Muscle layer of colon (tissue), 2 donors: ENCODE measurements around the gene SPEF1.

Experiments used
- H3K27ac ChIP-seq: one replicate; pipeline ENCODE4 v1.7.0; 2013; ENCODE audit warnings: low read depth, mild to moderate bottlenecking, low read length, moderate library complexity
- H3K27me3 ChIP-seq, 2 donors: one replicate each; pipeline ENCODE4 v1.7.0; 2013; ENCODE audit warnings: low read length in 2 of 2, mild to moderate bottlenecking in 2 of 2; ENCODE audit not compliant: insufficient read depth in 2 of 2, control insufficient read depth in 1 of 2
- H3K36me3 ChIP-seq: one replicate; pipeline ENCODE4 v1.7.0; 2013; ENCODE audit warnings: mild to moderate bottlenecking, low read length; ENCODE audit not compliant: insufficient read depth
- H3K4me1 ChIP-seq: one replicate; pipeline ENCODE4 v1.7.0; 2013; ENCODE audit warnings: mild to moderate bottlenecking, low read length; ENCODE audit not compliant: insufficient read depth
- H3K4me3 ChIP-seq, 2 donors: one replicate each; pipeline ENCODE4 v1.7.0; 2013; ENCODE audit warnings: low read length in 2 of 2, low read depth in 1 of 2, mild to moderate bottlenecking in 1 of 2, moderate library complexity in 1 of 2
- H3K9ac ChIP-seq: one replicate; pipeline ENCODE4 v1.7.0; 2013; ENCODE audit warnings: low read length
- H3K9me3 ChIP-seq: one replicate; pipeline ENCODE4 v1.7.0; 2013; ENCODE audit warnings: mild to moderate bottlenecking, low read length
- donor health status: abdominal sarcoma.
- donor health status: Adenocarcinoma of cecum.

SPEF1 gene

GRCh38 chr20:3785240-3786125 lies 4.2 kb upstream of the SPEF1 start:
- Histone ChIP-seq H3K36me3 (no peaks in the 10 kb centered on the region), H3K27me3 (no peaks in the 10 kb centered on the region), H3K27ac (peak overlapping the region; percentile 78), H3K9me3 (no peaks in the 10 kb centered on the region), H3K4me1 (peaks cover 41% of the 10 kb centered on the region), H3K4me3 (peak overlapping the region; percentile 71 to 84), H3K9ac (peak overlapping the region; percentile 57)

- H3K4me3 ChIP-seq, result peak overlapping the region; percentile 71 to 84
- no peaks in the 10 kb centered on the region for H3K27me3 ChIP-seq
- H3K9me3 ChIP-seq, result no peaks in the 10 kb centered on the region
- H3K27ac ChIP-seq, result no peak overlapping the region
- H3K4me1 ChIP-seq, result peaks cover 41% of the 10 kb centered on the region
- H3K36me3 ChIP-seq, result no peaks in the 10 kb centered on the region
- peak overlapping the region; percentile 57 for H3K9ac ChIP-seq
These were observed 3.6 kb upstream of the SPEF1 start for GRCh38 chr20:3784863-3785239.

- peak overlapping the region; percentile 50 for H3K9ac ChIP-seq
- H3K4me1 ChIP-seq, result peaks cover 41% of the 10 kb centered on the region
- H3K4me3 ChIP-seq, result peak overlapping the region in 1 of 2 donors; percentile 84
These were observed 3.1 kb upstream of the SPEF1 start for GRCh38 chr20:3784216-3784853.

GRCh38 chr20:3783511-3784195 lies 2.4 kb upstream of the SPEF1 start:
- Histone ChIP-seq H3K9ac (no peak overlapping the region), H3K27me3 (no peaks in the 10 kb centered on the region), H3K36me3 (no peaks in the 10 kb centered on the region), H3K9me3 (no peaks in the 10 kb centered on the region), H3K4me3 (no peak overlapping the region), H3K27ac (no peak overlapping the region), H3K4me1 (peaks cover 41% of the 10 kb centered on the region)

More at GRCh38 chr20:3784216-3784853, 3.1 kb upstream of the SPEF1 start:
- Histone ChIP-seq H3K9me3 (no peaks in the 10 kb centered on the region), H3K36me3 (no peaks in the 10 kb centered on the region), H3K27ac (no peak overlapping the region), H3K27me3 (no peaks in the 10 kb centered on the region)

GRCh38 chr20:3783068-3783489 lies 1.8 kb upstream of the SPEF1 start:
- Histone ChIP-seq H3K27me3 (no peaks in the 10 kb centered on the region), H3K9ac (no peak overlapping the region), H3K27ac (no peak overlapping the region), H3K4me3 (no peak overlapping the region), H3K4me1 (peaks cover 47% of the 10 kb centered on the region), H3K36me3 (no peaks in the 10 kb centered on the region), H3K9me3 (no peaks in the 10 kb centered on the region)

- no peak overlapping the region for H3K9ac ChIP-seq
- peaks cover 47% of the 10 kb centered on the region for H3K4me1 ChIP-seq
- no peak overlapping the region for H3K27ac ChIP-seq
These were observed 1.3 kb upstream of the SPEF1 start for GRCh38 chr20:3782597-3782996.

GRCh38 chr20:3778976-3779375 lies 2.3 kb downstream of the SPEF1 start:
- no peaks in the 10 kb centered on the region for H3K36me3 ChIP-seq
- no peak overlapping the region for H3K4me3 ChIP-seq
- H3K9me3 ChIP-seq, result no peaks in the 10 kb centered on the region
- no peak overlapping the region for H3K9ac ChIP-seq
- H3K27ac ChIP-seq, result no peak overlapping the region
- H3K4me1 ChIP-seq, result peaks cover 31% of the 10 kb centered on the region
- H3K27me3 ChIP-seq, result no peaks in the 10 kb centered on the region

More at GRCh38 chr20:3782597-3782996, 1.3 kb upstream of the SPEF1 start:
- Histone ChIP-seq H3K4me3 (no peak overlapping the region), H3K9me3 (no peaks in the 10 kb centered on the region), H3K36me3 (no peaks in the 10 kb centered on the region), H3K27me3 (no peaks in the 10 kb centered on the region)

- Histone ChIP-seq H3K9me3 (no peaks in the 10 kb centered on the region), H3K27ac (no peak overlapping the region), H3K27me3 (no peaks in the 10 kb centered on the region), H3K4me3 (peak overlapping the region; percentile 67 to 73), H3K9ac (no peak overlapping the region), H3K4me1 (peaks cover 24% of the 10 kb centered on the region), H3K36me3 (no peaks in the 10 kb centered on the region)
These were observed 3.3 kb downstream of the SPEF1 start for GRCh38 chr20:3777716-3778629.

GRCh38 chr20:3777381-3777715 lies 3.9 kb downstream of the SPEF1 start:
- no peaks in the 10 kb centered on the region for H3K27me3 ChIP-seq
- H3K9ac ChIP-seq, result no peak overlapping the region
- H3K4me3 ChIP-seq, result peak overlapping the region; percentile 67 to 73
- H3K4me1 ChIP-seq, result peaks cover 24% of the 10 kb centered on the region
- no peak overlapping the region for H3K27ac ChIP-seq
- H3K9me3 ChIP-seq, result no peaks in the 10 kb centered on the region
- no peaks in the 10 kb centered on the region for H3K36me3 ChIP-seq

GRCh38 chr20:3775457-3776108 lies 5.7 kb downstream of the SPEF1 start:
- no peaks in the 10 kb centered on the region for H3K27me3 ChIP-seq
- H3K27ac ChIP-seq, result no peak overlapping the region
- H3K36me3 ChIP-seq, result no peaks in the 10 kb centered on the region
- H3K9me3 ChIP-seq, result no peaks in the 10 kb centered on the region
- H3K4me3 ChIP-seq, result no peak overlapping the region
- H3K9ac ChIP-seq, result no peak overlapping the region
- peaks cover 14% of the 10 kb centered on the region for H3K4me1 ChIP-seq
